Stomach (tissue), 4 donors: ENCODE results near the gene DLEC1.

Source experiments
- CTCF ChIP-seq, 7 experiments: fragments of 450-650 bp in 4 of 7; fragments of 200-600 bp in 3 of 7; sonication (generic) in 3 of 7; IDR thresholded peaks; one replicate each; pipeline ENCODE4 v1.5.1; 2016 to 2019; ENCODE audit warnings: antibody characterized with exemption in 7 of 7, control low read depth in 2 of 7, mild to moderate bottlenecking in 1 of 7
- POLR2A ChIP-seq, 4 donors: fragments of 450-650 bp; IDR thresholded peaks; one replicate each; pipeline ENCODE4 v1.6.1; 2016; ENCODE audit warnings: antibody characterized with exemption in 4 of 4, control low read depth in 2 of 4, mild to moderate bottlenecking in 1 of 4, moderate library complexity in 1 of 4
- POLR2AphosphoS5 ChIP-seq, 3 donors: sonication (generic); formaldehyde crosslinking; IDR thresholded peaks; one replicate each; pipeline ENCODE4 v1.6.1; 2016; ENCODE audit warnings: antibody characterized with exemption in 3 of 3

DNA sequence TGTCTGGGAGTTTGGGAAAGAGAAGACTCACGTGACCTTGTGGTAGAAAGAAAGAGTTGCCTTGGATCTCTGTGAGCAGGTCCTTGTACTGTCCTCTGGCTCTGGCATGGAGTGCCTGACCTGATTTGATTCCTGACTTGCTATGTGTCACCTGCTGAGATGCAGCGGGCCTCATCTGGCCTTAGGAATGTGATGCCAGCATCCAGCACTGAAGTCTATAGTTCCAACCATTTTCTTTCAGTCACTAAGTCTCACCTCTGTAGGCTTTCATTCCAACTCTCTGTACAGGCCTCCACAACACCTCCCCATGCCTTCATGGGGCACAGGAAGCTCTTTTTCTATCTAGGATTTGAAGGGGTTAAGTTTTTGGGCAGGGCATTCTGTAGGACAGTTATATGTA is 114.2 kb downstream of the DLEC1 start:
- TF ChIP-seq POLR2AphosphoS5 (IDR thresholded peaks at IDR 0.05), result no peak
- no peak for TF ChIP-seq CTCF (IDR thresholded peaks at IDR 0.05)
- no peak for TF ChIP-seq POLR2A (IDR thresholded peaks at IDR 0.05)
